HG03066 (cell line): Measurements from ENCODE around the gene PET117.
"Not testable (repeated sequence)": the region's sequence is repeated elsewhere in the genome, so short reads cannot be mapped to it uniquely, and the experiment has no call there.

Source experiments
- ATAC-seq: cut with Tn5 transposase; IDR thresholded peaks from one replicate; pipeline ENCODE4 v1.9.1; 2021; ENCODE audit warnings: low read depth; ENCODE audit not compliant: unreplicated experiment

The PET117 gene

DNA sequence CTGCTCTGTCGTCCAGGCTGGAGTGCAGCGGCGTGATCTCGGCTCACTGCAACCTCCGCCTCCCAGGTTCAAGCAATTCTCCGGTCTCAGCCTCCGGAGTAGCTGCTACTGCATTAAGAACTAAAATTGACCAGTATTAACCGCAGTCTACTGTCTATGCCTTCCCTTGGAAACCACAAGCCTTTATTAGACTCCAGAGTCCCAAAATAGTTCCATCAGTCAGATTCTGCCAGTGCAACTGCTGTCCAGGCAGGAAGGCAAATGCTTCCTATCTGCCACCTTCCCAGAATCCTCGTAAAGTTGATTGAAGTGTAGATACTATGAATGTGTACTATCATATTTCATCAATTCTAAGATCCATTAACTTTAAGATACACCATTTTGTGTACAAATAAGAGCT is 16.7 kb downstream of the PET117 start:
- no peak for ATAC-seq

DNA sequence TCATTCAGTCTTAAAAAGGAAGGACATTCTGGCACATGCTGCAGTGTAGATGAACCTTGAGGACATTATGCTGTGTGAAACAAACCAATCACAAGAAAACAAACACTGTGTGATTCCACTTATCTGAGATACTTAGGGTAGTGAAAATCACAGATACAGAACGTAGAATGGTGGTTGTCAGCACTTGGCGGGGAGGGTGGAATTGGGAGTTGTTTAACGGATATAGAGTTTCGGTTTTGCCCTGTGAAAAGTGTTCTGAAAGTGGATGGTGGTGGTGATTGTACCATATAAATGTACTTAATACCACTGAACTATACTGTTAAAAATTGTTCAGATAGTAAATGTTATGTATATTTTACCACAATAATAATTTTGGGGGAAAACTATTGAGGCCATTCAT is 18.4 kb downstream of the PET117 start:
- ATAC-seq = no peak

DNA sequence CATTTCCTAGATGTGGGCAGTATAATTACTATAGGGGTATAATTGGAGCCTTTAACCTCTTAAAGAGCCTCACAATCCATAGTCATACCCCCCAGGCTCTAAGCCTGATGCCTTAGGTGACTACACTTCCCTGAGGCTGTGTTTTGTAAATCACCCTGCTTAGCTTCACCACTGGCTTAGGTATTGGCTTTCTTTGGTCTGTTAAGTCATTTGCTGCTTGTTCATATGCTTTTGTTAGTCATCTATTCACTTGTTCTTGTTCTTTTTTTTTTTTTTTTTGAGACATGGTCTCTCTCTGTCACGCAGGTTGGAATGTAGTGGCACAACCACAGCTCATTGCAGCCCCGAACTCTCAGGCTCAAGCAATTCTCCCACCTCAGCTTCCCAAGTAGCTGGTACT is 26.7 kb downstream of the PET117 start:
- no peak for ATAC-seq

DNA sequence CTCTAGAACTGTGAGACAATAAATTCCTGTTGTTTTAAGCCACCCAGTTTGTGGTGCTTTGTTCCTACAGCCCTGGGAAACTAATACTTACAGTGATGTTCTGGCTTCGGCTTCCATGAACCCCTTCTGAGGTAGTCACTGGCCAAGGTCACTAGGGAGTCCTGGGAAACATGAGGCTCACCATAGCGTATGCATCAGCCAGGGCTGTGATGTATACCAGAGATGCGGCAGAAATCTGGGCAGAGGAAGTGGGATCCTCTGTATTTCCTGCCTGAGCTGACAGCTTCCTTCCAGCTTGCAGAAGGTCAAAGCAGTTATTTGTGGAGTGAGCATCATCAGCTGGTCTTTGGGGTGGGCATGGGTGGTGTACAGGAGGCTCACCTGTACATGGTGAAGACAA is 27.9 kb downstream of the PET117 start:
- no peak for ATAC-seq

DNA sequence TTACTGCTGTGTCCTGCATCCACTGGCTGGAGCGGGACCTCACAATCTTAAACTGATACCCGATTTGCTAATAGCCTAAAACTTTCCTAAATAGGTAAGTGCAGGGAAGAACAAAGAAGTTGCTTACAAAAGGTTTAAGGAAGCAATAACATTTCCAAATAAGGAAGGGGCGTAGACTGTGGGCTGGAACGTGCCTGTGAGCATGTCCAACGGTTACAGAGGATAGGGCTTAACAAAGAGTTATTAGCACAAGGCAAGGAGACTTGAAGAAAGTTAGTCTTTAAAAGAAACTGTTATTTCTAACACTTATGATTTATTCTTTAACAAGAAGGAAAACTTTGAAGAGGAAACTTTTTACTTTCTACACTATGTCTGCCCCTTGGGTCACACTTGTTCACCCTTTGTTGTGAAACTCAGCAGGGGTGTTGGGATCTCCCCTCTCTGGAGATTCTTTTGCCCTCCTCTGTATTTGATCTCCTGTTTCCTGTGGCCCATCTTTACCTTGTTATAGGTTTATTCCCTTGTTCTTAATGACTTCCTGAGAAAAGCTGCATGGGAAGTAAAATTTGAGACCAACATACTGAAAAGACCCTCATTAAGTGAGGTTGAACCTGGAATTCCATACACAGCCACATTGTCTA is 28.7 kb downstream of the PET117 start:
- no peak for ATAC-seq

DNA sequence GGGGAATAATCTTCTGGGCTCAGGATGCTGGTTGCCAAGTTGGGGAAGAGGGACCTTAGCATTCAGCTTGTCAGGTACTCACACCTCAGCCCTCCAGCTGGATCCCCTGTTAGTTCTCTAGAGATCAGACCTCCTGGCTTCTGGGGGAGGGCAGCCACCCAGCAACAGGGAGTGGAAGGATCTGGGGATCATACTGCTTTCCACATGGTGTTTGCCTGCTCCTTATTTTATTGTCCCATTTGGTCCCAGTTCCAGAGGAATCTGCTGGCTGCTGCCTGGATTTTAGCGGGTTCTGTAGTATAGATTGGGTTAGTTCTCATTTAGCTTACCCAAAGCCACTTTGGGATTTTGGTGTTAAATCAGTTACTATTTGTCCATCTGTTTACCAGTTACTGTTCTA is 29.3 kb downstream of the PET117 start:
- no peak for ATAC-seq

DNA sequence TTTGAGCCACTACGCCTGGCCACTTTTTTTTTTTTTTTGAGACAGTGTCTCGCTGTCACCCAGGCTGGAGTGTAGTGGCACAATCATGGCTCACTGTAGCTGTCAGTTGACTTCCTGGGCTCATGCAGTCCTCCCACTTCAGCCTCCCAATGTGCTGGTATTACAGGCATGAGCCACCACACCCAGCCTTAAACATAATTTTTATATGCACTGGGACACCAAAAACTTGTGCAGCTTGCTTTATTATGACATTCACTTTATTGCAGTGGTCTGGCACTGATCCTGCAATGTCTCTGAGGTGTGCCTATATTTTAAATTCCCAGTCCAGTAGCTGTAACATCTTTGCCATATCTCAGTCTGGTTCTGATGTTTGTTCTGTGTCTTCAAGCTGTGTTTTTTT is 34.7 kb downstream of the PET117 start:
- no peak for ATAC-seq

DNA sequence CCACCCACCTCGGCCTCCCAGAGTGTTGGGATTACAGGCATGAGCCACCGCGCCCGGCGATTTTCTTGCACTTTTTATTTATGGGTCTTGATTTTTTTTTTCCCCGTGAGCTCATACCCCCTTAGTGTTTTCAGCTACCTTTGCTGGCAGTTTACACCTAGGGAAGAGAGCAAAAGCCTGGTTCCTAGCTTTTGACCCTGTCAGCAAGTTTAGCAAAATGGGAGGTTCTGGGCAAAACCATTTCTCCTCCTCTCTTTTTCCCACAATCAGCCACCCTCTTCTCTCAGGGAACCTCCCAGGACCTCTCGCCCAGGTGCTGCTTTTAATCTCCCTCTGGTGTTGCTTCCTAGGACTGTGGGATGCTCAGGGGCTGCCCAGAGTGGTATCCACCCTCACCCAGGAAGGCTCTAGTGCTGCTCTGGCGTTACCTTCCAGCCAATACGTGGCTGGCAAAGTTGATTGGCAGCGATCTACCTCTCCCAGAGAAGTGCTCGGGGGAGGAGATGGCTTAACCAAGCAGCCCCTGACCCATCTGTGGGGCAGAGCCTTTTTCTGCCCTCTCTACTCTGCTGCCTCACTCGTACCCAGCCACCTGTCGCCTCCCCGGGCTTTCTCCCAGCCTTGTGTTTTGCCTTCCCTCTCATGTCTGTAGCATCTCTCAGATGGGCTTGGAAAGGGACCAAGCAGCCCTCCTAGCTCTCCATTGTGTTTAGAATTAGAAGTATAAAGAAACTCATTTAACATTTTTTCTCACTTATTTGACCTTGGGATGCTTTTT is 37.4 kb downstream of the PET117 start:
- no peak for ATAC-seq

DNA sequence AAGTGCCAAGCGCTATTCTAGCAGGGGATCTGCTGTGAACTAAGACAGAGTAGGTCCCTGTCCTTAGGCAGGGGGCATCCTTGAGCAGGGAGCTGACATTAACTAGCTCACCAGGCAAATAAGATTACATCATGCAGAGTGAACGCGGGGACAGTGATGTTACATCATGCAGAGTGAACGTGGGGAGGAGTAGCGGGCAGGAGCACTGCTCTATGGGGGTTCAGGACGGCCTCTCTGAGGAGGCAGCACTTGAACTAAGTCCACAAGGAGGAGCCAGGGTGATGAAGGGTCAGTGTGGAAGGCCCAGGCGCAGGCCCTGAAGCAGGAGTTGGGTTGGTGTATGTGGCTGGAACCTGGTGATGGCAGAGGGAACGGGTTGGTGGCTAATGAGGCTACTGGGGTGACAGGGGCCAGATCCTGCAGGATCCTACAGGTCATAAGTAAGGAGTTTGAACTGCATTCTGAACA is 38.7 kb downstream of the PET117 start:
- ATAC-seq = no peak

DNA sequence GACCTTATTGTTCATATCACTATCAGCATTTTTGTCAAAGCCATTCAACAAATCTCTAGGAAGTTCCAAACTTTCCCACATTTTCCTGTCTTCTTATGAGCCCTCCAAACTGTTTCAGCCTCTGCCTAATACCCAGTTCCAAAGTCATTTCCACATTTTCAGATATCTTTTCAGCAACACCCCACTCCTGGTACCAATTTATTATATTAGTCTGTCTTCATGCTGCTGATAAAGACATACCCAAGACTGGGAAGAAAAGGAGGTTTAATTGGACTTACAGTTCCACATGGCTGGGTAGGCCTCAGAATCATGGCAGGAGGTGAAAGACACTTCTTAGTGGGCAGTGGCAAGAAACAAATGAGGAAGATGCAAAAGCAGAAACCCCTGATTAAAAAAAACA is 42.7 kb downstream of the PET117 start:
- not testable (repeated sequence) for ATAC-seq

DNA sequence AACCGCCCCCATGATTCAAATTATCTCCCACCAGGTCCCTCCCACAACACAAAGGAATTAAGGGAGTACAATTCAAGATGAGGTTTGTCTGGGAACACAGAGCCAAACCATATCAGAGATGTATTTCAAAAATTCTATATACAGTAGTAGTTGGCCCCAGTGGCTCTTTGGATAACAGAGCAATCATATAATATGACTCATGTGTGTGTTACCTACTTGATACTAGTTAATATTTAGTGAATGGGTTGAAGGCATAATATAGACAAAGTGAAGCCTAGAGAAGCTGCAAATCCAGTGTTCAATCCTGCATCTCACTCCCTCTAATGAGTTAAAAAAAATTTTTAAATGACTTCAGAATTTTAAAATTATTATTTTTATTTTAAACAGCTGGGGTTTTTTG is 43.2 kb downstream of the PET117 start:
- no peak for ATAC-seq

DNA sequence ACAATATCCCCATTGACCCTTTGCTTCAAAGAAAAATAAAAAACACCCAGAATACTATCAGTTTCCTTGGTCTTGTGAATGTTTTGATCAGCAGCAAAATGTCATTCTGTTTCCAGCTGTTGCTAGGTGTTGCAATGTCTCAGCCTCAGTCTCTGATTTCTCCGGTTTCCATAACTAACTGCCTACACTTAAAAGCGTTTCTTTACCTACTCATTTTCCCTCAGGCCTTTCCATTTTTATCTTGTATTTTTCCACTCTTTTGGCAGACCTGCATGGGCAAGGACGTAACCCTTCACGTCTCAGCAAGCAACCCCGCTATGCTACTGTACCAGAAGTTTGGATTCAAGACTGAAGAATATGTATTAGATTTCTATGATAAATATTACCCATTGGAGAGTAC is 49.4 kb downstream of the PET117 start:
- ATAC-seq = no peak

DNA sequence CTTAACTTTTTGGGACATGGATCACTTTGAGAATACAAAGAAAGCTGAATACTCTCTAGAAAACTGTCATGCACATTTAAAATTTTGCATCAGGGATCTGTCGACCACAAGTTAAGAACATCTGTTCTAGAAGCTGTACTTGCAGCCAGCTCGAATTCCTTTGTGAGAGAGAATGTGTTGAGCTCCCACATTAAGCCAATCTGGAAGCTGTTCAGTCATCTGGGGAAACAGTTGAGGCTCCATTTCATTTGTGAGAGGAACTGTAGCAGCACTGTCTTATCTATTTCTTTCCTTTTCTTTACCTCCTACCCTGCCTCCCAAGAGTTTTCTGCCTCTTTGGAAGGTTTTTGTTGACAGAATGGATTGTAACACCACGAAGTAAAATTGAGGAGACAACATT is 50.8 kb downstream of the PET117 start:
- no peak for ATAC-seq

DNA sequence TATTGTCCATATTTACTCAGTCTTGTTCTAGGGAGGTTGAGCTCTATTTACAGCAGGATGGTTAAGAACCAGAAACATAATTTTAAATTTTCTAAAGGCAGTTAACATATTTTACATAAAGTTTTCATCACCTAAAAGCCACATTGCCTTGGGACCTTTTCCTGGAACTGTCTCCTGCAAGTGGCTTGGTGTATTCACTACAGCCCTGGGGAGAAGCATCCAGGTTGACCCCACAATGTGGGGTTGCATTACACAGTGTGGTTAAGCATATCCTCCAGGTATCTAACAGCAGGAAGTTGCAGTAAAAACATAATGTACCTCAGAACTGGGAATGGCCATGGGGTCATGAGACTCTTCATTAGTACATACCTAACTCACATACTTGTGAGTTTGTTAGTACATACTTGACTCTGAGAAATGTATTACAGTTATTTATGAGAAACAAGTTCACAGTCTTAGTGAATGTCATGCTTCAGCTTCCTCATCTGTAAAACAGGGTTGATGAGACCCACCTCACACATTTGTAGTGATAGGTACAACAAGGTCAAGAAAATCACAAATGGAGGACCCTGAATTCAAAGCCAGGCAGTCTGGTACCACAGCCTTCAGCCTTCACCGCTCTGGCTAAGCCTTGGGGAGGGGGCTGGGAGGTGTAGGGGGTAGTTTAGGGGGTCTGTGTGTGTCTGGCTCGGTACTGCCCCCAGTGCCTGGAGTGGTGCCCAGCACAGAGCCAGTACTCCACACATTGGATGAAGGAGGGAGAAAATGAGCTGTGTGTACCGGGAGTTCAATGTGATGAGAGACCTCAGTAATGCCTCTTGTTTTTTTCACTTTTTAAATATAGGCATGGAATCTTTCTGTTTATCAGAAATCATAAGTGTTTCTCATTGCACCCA is 52.9 kb downstream of the PET117 start:
- ATAC-seq = no peak

DNA sequence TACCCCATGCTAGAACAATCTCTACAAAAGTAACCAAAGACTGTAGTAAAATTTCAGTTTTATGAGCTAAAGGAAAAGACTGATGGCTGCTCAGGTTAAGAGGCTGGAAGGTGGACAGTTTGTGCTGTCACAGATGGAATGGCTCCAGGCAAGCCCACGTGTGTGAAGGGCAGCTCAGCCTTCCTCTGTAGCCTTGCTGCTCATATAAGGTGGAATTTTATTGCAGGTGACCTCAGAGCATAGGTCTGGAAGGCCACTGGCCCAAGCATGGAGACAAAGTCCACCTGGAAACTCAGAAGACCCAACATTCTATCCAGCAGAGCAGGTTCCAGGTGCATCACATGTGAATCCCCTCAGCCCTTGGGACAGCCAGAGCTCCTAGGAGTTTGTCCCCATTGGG is 53.6 kb downstream of the PET117 start:
- no peak for ATAC-seq
